CD4-positive, alpha-beta T cell treated with Interferon alpha-2 for 1 hour (primary cell): Measurements from ENCODE around the gene SAMM50.

Source experiments
- DNase-seq, 2 donors: peaks; one replicate each; pipeline ENCODE4 v3.0.0-alpha.2; 2020 to 2022

Gene SAMM50

DNA sequence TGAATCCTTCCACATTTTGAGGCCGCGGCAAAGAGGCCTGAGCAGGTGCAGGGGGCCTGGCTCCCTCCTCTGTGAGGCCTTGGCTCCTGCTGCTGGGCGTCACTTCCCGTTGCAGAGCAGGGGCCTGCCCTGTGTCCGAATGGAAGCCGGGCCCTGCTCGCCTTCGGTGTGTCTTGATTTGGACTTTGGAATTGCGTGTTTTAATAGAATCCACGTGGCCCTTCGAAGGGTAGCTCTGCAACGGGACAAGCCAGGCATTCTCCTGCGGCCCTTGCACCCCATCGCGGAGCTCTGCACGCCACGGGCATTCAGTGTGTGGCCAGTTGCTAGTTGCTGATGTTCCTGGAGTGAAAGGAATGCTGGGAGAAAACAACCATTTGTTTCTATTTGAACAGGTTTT lies 25.8 kb downstream of the SAMM50 start:
- DNase-seq, result no peak

DNA sequence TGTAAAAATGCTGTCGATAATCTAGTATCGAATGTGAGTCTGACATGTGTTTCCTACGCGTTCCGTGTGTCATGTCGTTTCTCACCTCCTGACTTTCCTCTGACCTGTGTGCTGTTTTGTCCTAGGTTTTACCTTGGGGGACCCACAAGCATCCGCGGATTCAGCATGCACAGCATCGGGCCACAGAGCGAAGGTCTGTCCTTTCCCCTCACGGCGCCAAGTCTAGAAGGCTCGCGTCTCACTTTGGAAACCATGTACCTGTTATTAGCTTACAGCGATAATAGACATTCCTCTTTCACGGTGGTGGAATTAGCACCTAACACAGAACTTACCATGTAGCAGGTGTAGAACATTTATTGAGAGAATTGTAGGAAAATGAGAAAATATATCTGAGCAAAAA lies 28.6 kb downstream of the SAMM50 start:
- DNase-seq, result no peak

DNA sequence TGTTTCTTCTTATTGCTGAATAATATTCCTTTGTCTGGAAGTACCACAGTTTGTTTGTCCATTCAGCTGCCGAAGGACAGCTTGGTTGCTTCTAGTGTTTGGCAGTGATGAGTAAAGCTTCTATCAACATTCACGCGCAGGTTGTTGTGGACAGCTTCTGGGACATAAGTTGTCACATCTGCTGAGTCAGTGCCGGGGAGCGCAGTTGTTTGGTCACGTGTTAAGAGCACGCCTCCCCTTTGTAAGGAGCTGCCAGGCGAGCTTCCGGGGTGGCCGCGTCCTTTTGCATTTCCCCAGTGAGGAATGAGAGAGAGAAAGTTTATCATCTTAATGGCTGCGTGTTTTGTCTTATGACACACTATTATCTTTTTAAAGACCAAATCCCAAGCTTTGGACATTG lies 30.3 kb downstream of the SAMM50 start:
- DNase-seq, result no peak

DNA sequence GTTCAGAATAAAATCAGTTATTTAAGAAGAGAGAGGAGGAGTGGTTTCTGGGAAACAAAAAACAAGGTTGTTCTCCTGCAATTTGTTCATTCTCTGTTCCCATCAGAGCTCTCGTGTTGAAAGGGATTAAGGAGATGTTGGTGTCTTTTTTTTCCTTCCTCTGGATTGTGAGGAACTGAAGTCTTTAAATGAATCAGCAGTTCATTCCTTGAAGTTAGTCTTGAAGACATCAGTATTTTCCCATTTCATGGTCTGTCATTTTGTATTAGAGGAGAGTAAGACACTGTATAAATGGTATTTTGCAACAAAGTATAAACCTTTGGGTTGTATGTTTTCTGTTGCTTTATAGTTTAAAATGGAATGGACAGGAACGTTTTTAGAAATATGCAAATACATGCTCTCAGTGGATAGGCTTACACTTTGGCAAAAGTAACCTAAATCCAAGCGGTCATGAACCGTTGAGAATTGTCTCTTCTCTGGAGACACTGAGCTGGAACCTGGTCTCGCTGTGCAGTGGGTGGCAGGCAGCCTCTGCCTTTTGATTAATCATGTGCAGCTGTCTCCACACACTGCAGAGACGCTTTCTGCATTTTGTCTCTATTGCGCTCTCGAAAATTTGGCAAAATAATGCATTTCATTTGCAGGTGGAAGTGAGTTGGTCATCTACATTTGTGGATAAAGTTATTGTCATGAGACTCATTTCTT lies 33.0 kb downstream of the SAMM50 start:
- no peak for DNase-seq

DNA sequence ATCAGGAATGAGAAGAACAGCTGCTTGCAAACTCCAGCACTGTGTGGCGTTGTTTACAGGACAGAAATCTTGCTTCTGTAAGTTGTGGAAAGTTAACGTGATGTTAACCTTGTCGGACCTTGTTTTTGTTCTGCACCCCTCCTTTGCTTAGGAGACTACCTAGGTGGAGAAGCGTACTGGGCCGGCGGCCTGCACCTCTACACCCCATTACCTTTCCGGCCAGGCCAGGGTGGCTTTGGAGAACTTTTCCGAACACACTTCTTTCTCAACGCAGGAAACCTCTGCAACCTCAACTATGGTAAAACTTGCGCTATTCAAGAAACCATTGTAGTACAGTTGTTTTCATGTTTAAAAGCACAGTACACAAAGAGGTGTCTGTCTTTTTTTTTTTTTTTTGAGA lies 33.7 kb downstream of the SAMM50 start:
- DNase-seq, result no peak

DNA sequence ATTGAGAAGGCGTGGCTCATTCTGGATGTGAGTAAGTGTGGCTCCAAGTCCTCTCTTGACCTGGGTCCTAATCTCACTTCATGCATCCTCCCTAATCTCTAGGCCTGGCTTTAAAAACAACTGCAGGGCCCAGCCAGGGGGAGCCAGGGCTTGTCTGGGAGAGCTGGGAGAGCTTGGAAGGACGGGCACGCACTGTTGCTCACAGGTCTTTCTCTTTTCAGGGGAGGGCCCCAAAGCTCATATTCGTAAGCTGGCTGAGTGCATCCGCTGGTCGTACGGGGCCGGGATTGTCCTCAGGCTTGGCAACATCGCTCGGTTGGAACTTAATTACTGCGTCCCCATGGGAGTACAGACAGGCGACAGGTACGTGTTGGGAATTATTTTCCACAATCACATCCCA lies 34.8 kb downstream of the SAMM50 start:
- DNase-seq, result no peak

DNA sequence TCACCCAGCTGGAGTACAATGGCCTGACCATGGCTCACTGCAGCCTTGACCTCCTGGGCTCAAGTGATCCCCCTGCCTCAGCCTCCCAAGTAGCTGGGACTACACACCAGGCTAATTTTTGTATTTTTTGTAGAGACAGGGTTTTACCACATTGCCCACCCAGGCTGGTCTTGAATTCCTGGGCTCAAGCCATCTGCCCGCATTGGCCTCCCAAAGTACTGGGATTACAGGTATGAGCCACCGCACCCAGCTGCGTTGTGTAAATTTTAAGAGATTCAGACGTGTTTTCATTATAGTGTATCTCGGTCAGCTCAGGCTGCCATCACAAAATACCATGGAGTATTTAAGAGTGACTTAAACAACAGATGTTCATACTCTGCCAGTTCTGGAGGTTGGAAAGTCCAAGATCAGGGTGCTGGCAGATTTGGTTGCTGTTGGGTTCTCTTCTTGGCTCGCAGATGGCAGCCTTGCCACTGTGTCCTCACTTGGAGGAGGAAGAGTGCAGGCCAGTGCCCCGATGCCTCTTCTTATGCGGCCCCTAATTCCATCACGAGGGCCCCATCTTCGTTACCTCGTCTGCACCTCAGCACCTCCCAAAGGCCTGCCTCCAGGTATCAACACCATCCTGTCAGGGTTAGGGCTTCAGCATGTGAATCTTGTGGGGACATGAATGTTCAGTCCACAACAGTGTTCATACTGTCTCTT lies 36.2 kb downstream of the SAMM50 start:
- DNase-seq, result no peak

DNA sequence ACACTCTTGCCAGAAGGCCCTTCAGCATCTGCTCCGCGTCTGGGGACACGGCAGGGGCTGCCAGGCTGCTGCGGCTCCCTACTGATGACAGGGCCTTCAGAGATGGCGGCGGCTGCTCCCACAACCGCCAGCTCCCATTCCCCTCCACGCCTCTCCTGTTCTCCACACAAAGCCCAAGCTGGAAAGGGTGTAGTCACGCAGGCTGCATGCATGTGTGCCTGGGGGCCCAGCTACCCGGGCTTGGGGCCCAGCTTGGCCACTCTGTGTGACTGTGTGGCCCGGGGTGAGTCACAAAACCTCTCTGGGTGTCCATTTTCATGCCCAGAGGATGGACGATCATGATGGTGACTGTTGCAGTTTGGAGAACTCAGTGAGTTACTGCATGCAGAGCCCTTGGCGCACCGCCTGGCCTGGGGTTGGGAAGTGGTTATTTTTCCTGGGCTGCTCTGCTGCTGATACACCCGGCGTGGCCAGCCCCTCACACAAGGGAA lies 37.1 kb downstream of the SAMM50 start:
- DNase-seq, result no peak

DNA sequence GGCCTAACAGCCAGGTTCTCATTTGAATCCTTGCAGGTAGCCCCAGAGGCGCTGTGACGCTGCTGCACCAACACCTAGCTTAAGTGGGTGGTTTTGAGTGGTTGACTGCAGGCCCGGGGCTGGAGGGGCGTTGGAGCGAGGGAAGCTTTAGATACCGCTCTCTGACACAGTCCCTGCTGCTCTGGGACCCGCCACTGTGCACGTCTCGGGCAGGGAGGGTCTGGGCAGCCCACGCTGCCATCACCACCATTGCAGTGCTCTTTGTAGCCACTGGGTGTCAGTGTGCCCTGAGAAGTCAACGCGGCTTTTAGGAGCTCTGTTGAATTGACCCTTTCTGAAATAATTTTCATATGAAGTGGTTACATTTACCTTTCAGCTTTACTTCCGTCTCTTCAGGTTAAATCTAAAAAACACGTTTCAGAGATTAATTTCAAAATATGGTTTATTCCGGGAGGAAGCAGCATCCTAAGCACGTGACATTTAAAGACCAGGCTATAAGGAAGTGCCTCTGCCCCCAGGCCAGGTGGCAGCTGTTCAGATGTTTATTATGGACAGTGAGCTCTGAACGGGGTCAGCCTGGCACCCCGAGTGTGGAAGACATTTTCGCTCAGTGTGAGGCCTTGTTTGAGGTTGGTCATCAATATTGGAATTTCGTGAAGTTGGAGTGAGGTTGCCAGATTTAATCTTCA lies 38.0 kb downstream of the SAMM50 start:
- peak; percentile 61 to 75 for DNase-seq

DNA sequence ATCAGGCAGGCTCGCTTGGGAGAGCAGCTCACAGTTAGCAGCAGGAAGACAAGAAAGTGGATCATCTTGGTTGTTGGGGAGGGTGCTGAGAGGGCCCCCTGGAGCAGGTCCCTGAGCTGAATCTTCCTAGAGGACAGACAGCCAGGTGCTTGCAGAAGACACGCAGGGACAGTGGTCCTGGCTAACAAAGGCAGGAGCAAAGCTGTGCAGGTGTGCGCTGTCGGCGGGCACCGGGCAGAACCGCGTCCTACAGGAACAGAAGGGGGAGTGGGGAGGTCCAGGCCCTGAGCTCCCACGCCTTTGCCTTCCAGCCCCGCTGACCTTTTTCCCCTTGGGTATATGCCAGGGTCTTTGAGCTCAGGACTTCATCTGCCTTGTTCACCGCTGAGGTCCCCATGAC lies 38.8 kb downstream of the SAMM50 start:
- no peak for DNase-seq

DNA sequence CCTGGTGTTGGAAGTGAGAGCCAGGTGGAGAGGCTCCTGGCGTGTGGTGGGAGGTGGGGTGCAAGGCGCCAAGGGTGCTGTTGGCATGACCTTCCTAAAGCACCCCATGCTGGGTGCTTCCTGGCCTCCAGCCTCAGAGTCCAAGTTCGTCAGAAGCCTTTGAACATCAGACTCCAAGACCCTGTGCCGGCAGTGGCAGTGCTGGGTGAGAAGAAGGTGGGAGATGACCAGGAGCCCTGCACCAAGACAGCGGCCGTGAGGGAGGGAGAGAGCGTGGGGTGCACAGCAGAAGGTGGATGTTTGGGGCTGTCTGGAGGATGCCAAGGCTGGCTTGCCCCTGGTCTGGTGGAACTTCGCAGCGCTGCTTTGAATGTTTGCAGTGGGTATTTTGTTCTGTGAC lies 39.2 kb downstream of the SAMM50 start:
- DNase-seq, result no peak

DNA sequence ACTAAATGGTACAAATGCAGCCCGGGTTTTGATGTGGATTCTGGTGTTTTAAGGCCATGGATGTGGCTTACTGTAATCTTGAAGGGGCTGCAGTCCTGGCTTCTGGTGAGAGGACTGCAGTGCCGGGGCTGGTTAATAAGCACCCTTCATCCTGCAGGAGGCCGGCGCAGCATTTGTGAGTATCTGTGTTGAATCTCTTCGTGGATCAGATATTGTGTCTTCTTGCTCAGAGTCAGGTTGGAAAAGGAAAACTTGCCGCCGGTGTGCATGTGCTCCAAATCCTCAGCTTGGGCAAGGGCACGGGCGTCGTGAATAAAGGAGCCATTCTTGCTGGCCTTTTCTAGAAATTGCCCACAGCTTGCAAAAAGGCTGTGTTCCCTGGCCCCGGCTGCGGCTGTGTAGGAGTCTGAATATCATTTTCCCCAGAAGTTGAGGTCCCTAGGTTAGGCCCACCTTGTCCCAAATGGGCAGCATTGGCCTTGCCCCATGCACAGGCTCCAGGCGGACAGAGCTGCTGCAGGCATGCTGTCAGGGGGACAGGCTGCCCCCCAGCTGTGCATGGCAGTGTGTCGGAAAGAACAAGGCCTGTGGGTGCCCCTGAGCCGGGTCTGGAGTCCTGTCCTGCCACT lies 39.9 kb downstream of the SAMM50 start:
- no peak for DNase-seq

DNA sequence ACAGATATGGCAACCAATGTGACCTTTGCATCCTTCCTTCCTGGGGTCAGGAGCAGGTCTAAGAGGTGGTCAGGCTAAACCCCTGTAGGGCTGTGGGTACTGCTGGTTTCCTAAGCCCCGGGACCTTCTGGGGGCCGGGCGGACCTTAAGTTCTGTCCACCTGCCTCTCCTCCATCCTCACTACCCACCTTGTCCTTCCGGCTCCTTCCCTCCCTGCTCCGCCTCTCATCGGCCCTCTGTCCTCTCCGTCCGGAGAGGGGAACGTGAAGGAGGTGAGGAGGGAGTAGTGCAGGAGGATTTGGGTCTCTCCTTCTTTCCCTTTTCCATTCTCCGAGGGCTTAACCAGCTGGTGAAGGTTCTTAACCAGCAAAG lies 40.5 kb downstream of the SAMM50 start:
- no peak for DNase-seq

DNA sequence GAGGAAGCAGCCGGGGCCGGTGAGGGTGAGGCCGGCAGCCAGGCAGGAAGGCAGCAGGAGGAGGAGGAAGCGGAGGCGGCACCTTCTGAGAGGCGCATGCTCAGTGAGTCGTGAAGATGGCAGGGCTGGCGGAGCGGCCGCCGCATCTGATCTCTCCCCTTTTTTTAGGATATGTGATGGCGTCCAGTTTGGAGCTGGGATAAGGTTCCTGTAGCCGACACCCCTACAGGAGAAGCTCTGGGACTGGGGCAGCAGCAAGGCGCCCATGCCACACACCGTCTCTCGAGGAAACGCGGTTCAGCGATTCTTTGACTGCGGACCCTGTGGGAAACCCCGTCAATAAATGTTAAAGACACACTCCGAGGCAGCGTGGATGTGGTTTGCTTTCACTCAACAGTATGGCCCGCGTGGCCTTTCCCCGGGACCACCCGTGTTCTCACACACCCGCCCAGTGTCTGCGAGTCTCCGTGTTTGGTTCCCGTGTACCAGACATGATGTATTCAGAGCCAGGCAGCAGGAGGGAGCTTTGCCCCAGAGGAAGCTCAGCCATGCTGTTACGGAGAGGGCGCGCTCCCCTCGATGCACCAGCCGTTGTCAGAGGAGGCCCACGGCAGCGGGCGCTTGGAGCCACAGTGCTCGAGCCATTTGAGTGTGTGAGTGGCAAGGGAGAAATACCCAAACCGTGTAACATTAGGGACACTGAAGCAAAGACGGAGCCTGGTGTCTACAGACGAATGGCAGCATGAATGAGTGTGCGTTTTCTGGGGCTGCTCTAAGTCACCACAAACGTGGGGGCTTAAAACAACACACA lies 41.1 kb downstream of the SAMM50 start:
- DNase-seq, result peak; percentile 76 to 77

DNA sequence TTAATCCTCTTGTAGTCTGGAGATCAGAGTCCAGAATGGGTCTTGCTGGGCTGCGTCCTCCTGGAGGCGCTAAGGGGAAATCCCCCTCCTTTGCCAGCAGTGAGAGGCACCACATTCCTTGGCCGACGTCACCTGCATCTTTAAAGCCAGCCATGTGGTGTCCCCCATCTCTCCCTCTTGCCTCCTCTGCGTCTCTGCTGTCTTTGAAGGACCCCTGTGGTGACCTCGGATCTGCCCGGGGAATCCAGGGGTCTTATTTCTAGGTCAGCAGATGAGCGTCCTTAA lies 41.7 kb downstream of the SAMM50 start:
- no peak for DNase-seq

DNA sequence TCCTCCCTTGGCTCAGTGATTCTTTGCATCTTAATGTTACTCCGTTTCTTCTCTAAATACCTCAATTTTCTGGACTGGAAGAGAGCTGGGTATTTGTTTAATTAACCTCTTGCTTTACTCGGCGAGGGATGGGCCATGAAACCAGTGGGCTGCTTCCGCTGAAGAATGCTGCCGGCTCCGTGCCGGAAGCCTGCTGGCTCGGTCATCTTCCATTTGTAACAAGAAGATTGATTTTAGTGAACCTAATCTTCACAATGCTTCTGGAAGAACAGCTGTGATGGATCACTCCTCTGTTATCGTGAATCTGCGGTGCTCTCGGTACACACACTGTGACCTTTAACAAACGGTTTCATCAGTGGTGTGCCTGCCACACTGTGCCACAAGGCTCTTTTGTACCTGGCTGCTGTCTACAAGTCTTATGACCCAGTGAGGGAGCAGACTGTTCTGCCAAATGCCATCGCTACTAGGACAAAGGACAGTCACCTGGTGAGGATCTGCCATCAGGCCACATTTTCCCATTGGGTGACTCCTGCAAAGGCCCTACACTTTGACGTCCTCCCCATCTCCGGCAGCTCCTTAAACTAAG lies 43.5 kb downstream of the SAMM50 start:
- DNase-seq, result no peak

DNA sequence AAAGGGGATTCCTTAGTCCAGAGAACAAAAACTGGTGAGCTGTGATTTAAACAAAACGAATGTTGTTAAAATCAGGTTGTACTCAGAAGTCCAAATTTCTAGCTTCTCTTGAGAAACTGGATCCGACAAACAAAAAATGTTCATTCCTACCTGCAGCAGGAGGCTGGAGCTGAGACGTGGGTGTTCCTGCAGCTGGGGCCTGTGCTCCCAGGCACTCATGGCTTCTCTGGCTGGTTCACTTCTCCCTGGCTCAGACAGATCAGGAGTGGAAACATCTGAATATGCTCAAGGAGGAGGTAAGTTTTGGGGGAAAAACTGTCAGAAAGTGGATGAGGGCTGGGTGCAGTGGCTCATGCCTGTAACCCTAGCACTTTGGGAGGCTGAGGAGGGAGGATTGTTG lies 44.1 kb downstream of the SAMM50 start:
- no peak for DNase-seq

DNA sequence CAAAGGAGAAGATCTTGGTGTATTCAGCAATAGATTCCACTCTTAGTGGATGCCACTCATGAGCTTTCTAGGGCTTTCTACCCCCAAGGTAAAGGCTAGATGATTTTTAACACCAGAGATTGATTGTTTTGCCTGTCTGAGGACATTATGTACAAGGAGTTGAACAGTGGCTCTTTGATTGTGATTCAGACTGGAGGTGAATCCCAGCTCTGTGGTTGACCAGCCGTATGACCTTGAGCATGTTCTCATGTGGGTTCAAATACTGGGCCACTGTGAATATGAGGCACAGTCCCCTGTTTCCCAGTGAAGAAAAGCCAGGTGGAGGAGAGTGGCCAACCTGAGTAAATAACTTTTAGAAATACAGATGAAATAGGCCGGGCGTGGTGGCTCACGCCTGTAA lies 44.9 kb downstream of the SAMM50 start:
- no peak for DNase-seq

DNA sequence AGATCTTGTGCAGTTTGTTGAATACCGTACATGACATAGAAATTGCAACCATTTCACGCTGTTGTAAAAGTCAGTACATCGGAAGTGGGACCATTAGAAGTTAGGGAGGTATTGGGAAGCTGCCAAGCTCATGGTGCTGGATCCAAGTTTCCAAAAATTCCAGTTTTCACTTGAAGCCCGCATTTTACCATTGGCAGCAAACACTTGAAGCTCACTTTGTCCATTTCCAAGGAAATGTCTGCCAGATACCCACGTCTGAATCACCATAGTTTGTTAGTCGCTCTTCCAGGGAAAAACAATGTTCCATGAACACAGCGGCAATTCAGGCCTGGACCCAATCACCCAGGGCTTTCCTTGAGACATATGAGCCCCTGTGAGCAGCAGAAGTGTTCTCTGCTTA lies 46.3 kb downstream of the SAMM50 start:
- no peak for DNase-seq

DNA sequence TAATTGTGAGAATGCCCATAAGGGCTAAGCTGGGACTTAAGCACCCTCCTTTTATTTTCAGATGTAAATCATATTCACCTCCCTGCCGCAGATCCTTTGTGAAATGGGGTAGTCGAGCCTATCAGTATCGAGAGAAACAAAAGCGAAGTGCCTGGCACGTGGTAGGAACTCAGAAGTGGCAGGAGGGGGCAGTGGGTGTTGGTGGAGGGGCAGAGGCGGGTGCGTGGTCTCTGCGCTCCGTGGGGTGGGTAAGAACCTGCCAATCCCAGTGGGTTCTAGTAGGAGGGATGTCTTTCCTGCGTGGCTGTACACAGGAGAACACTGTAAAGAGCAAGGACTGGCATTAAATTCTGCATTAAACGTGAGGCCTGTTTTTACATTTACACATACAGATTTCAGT lies 47.1 kb downstream of the SAMM50 start:
- no peak for DNase-seq

DNA sequence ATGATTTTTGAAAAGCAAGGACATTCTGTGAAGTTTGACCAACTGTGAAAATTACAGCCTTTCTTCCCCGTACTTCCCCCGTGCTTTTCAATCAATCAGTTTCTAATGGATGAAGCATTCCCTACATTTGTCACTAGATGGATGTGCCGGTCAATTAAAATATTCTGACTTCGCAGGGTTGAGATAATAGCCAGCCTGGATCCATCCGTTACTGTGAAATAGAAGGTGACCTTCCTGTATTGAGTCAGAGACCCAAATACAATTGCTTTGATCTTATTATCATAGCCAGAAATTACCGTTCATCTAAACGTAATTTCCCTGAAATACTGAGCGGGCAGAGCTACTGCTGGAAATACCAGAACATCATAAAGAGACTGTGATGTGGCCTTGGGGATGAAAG lies 47.8 kb downstream of the SAMM50 start:
- DNase-seq, result no peak

DNA sequence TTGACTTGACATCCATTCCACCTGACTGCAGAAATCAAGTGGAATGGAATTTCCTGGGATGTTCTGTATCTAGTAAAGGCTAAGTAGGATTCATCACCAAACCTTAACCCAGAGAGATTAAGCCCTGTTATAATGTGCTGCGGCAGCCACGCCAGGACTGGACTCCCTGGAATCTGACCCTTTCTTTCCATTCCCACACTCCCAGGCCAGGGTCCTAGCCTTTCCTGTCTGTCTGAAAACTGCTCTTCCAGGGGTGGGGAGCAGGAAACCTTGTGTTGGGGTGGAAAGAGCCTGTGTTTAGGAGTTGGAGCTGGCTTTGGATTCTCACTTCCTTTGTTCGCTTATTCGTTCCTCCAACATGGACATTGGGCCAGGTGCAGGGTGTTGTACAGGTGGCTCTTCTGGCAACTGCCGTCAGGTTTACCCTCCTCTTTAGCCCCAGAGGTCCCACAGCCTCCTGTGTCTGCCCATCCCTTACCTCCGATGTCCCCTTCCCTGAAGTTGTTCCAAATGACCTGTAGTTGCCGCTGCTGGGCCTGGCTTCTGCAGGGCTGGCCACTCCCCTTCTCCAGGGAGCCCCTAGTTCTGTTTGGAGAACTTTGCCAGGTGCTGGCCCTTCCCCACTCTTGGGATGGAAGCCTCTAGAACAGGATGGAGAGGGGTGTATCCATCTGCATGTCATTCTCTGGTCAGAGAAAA lies 48.3 kb downstream of the SAMM50 start:
- no peak for DNase-seq
